ENCODE results near the gene FBN2.

DNA sequence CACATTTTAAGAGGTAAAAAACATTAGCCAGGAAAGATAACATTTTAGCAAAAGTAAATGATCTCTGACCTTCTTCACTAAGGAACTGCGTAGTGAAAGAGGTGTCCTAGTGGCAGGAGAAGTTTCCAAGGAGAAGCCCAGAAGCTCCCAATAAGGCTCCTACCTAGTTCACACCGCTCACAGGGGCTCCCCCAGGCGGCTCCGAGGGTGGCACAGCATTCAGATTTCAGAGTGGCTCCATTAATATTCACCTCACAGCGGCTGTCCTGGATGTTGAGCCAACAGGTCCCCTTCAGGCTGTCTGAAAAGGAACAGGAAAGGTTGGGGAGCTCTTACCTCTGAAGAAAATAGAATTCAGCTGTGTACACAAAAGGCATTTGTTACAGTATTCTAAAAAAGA is 187.3 kb downstream of the FBN2 start:
- TF ChIP-seq, protein P1, sequence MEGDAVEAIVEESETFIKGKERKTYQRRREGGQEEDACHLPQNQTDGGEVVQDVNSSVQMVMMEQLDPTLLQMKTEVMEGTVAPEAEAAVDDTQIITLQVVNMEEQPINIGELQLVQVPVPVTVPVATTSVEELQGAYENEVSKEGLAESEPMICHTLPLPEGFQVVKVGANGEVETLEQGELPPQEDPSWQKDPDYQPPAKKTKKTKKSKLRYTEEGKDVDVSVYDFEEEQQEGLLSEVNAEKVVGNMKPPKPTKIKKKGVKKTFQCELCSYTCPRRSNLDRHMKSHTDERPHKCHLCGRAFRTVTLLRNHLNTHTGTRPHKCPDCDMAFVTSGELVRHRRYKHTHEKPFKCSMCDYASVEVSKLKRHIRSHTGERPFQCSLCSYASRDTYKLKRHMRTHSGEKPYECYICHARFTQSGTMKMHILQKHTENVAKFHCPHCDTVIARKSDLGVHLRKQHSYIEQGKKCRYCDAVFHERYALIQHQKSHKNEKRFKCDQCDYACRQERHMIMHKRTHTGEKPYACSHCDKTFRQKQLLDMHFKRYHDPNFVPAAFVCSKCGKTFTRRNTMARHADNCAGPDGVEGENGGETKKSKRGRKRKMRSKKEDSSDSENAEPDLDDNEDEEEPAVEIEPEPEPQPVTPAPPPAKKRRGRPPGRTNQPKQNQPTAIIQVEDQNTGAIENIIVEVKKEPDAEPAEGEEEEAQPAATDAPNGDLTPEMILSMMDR (conservative IDR thresholded peaks at IDR 0.05; ENCODE audit: low read length), result no peak
- no peak for TF ChIP-seq EZH2phosphoT487 (IDR thresholded peaks at IDR 0.05; ENCODE audit: borderline replicate concordance)

Measured in Loucy (cell line).